Left lobe of liver (tissue), 2 donors: ENCODE data around the gene GALNT6. TPM values are rescaled to one million over a fixed set of nuclear protein-coding genes. Genes with fewer than 3 reads are reported as not detected.

ENCODE experiments used
- ATAC-seq: fragments of 200-7000 bp; cut with Tn5 transposase; one replicate; pipeline ENCODE4 v1.9.1; 2020; ENCODE audit warnings: mild to moderate bottlenecking, moderate library complexity
- DNase-seq: peaks from one replicate; pipeline ENCODE4 v3.0.0-alpha.2; 2020; ENCODE audit warnings: low spot score
- total RNA-seq: library from RNA; stranded (reverse); gene quantifications from one replicate; pipeline ENCODE4 v1.2.1, GENCODE V29; 2021
- donor health status: DM: no; HTN: no; CAD: no; lungs with moderate emphysema.
- donor health status: DM: no; HTN: yes; CAD: no.

The GALNT6 gene
- total RNA-seq, 1 donor from 2014 or later: 1.7 TPM

- ATAC-seq (no peak), DNase-seq (no peak)
Measured at GRCh38 chr12:51406290-51406689, 15.1 kb upstream of the GALNT6 start.

- DNase-seq: no peak
- no peak for ATAC-seq
Measured at GRCh38 chr12:51405801-51406207, 14.6 kb upstream of the GALNT6 start.

- ATAC-seq: no peak
- no peak for DNase-seq
Measured at GRCh38 chr12:51404627-51405026, 13.4 kb upstream of the GALNT6 start.

GRCh38 chr12:51403681-51404136, 12.5 kb upstream of the GALNT6 start:
- no peak for DNase-seq
- ATAC-seq: peak; percentile 39

GRCh38 chr12:51403159-51403558, 12.0 kb upstream of the GALNT6 start:
- ATAC-seq: no peak
- DNase-seq: no peak

GRCh38 chr12:51401900-51402299, 10.7 kb upstream of the GALNT6 start:
- DNase-seq (no peak), ATAC-seq (no peak)

GRCh38 chr12:51401486-51401885, 10.3 kb upstream of the GALNT6 start:
- no peak for ATAC-seq
- DNase-seq: no peak

GRCh38 chr12:51401020-51401419, 9.8 kb upstream of the GALNT6 start:
- no peak for DNase-seq
- no peak for ATAC-seq

GRCh38 chr12:51399891-51400290, 8.7 kb upstream of the GALNT6 start:
- ATAC-seq (no peak), DNase-seq (no peak)

- DNase-seq (no peak), ATAC-seq (no peak)
Measured at GRCh38 chr12:51397670-51398069, 6.5 kb upstream of the GALNT6 start.

GRCh38 chr12:51395283-51396230, 4.4 kb upstream of the GALNT6 start:
- DNase-seq (no peak), ATAC-seq (no peak)

- DNase-seq (no peak), ATAC-seq (peak; percentile 13)
Measured at GRCh38 chr12:51393676-51394545, 2.7 kb upstream of the GALNT6 start.

GRCh38 chr12:51392556-51393237, 1.5 kb upstream of the GALNT6 start:
- no peak for ATAC-seq
- DNase-seq: no peak

GRCh38 chr12:51390891-51391282, 319 bp downstream of the GALNT6 start:
- DNase-seq (no peak), ATAC-seq (peak; percentile 16)

GRCh38 chr12:51390457-51390856, 749 bp downstream of the GALNT6 start:
- no peak for DNase-seq
- ATAC-seq: no peak

- DNase-seq: no peak
- no peak for ATAC-seq
Measured at GRCh38 chr12:51389302-51389999, 1.8 kb downstream of the GALNT6 start.

- DNase-seq (no peak), ATAC-seq (no peak)
Measured at GRCh38 chr12:51388846-51389245, 2.4 kb downstream of the GALNT6 start.

- ATAC-seq: no peak
- no peak for DNase-seq
Measured at GRCh38 chr12:51388069-51388799, 3.0 kb downstream of the GALNT6 start.

GRCh38 chr12:51386351-51386750, 4.9 kb downstream of the GALNT6 start:
- DNase-seq (no peak), ATAC-seq (no peak)
